Ishikawa (cell line): ENCODE measurements around the gene RBM6.
A peak's percentile ranks its signal among the peaks of the same experiment; 100 is the strongest.

Source experiments
- CEBPB ChIP-seq: IDR thresholded peaks from 2 replicates; pipeline ENCODE4 v1.6.1; 2012
- CREB1 ChIP-seq: IDR thresholded peaks from 2 replicates; pipeline ENCODE4 v1.6.1; 2012; ENCODE audit warnings: low read depth
- EGR1 ChIP-seq: IDR thresholded peaks from 2 replicates; pipeline ENCODE4 v1.6.1; 2012
- EP300 ChIP-seq: IDR thresholded peaks from 2 replicates; pipeline ENCODE4 v1.6.1; 2012; ENCODE audit warnings: borderline replicate concordance
- FOXM1 ChIP-seq: IDR thresholded peaks from 2 replicates; pipeline ENCODE4 v1.6.1; 2012; ENCODE audit warnings: low read depth, borderline replicate concordance
- MAX ChIP-seq: IDR thresholded peaks from 2 replicates; pipeline ENCODE4 v1.6.1; 2012
- NFIC ChIP-seq: IDR thresholded peaks from 2 replicates; pipeline ENCODE4 v1.6.1; 2012
- RAD21 ChIP-seq: IDR thresholded peaks from 2 replicates; pipeline ENCODE4 v1.6.1; 2012; ENCODE audit warnings: low read depth
- REST ChIP-seq: IDR thresholded peaks from 2 replicates; pipeline ENCODE4 v1.6.1; 2012; ENCODE audit warnings: low read depth, mild to moderate bottlenecking
- TAF1 ChIP-seq: IDR thresholded peaks from 2 replicates; pipeline ENCODE4 v1.6.1; 2012; ENCODE audit warnings: low read depth, mild to moderate bottlenecking
- TCF12 ChIP-seq: IDR thresholded peaks from 2 replicates; pipeline ENCODE4 v1.6.1; 2012; ENCODE audit warnings: low read depth
- TEAD4 ChIP-seq: IDR thresholded peaks from 2 replicates; pipeline ENCODE4 v1.6.1; 2012
- USF1 ChIP-seq: IDR thresholded peaks from 2 replicates; pipeline ENCODE4 v1.6.1; 2012
- YY1 ChIP-seq: IDR thresholded peaks from 2 replicates; pipeline ENCODE4 v1.6.1; 2012; ENCODE audit warnings: low read depth
- ZBTB7A ChIP-seq: IDR thresholded peaks from 2 replicates; pipeline ENCODE4 v1.6.1; 2012; ENCODE audit warnings: low read depth

The RBM6 gene

GRCh38 chr3:49966233-49966942, 26.4 kb downstream of the RBM6 start:
- TF ChIP-seq MAX: no peak
- TF ChIP-seq NFIC: peak; percentile 51; the same call in 1 of the 2 replicates

GRCh38 chr3:49967291-49967690, 27.3 kb downstream of the RBM6 start:
- TF ChIP-seq YY1 (no peak), TCF12 (no peak), ZBTB7A (no peak), CEBPB (no peak), REST (no peak), FOXM1 (no peak), TAF1 (no peak), EGR1 (no peak), MAX (no peak), RAD21 (no peak), EP300 (no peak), TEAD4 (no peak)

GRCh38 chr3:49968346-49968745, 28.4 kb downstream of the RBM6 start:
- no peak for TF ChIP-seq CEBPB
- no peak for TF ChIP-seq YY1
- no peak for TF ChIP-seq EGR1
- TF ChIP-seq TAF1: no peak
- no peak for TF ChIP-seq CREB1
- TF ChIP-seq ZBTB7A: no peak
- TF ChIP-seq TEAD4: no peak

GRCh38 chr3:49972656-49973055, 32.7 kb downstream of the RBM6 start:
- no peak for TF ChIP-seq ZBTB7A
- TF ChIP-seq EP300: no peak
- TF ChIP-seq NFIC: no peak
- no peak for TF ChIP-seq RAD21
- TF ChIP-seq USF1: no peak
- no peak for TF ChIP-seq TEAD4
- TF ChIP-seq TCF12: no peak
- TF ChIP-seq CEBPB: no peak
- no peak for TF ChIP-seq EGR1

GRCh38 chr3:49976942-49977341, 37.0 kb downstream of the RBM6 start:
- TF ChIP-seq NFIC (no peak), RAD21 (no peak), CREB1 (no peak), EGR1 (no peak), USF1 (no peak), YY1 (no peak), TEAD4 (no peak), ZBTB7A (no peak), CEBPB (no peak), MAX (no peak), FOXM1 (no peak), TCF12 (no peak), EP300 (no peak), TAF1 (no peak), REST (no peak)

GRCh38 chr3:49984394-49984793, 44.4 kb downstream of the RBM6 start:
- TF ChIP-seq ZBTB7A (no peak), TEAD4 (no peak)
